ENCODE measurements around the gene LLGL2.

LLGL2 gene

DNA sequence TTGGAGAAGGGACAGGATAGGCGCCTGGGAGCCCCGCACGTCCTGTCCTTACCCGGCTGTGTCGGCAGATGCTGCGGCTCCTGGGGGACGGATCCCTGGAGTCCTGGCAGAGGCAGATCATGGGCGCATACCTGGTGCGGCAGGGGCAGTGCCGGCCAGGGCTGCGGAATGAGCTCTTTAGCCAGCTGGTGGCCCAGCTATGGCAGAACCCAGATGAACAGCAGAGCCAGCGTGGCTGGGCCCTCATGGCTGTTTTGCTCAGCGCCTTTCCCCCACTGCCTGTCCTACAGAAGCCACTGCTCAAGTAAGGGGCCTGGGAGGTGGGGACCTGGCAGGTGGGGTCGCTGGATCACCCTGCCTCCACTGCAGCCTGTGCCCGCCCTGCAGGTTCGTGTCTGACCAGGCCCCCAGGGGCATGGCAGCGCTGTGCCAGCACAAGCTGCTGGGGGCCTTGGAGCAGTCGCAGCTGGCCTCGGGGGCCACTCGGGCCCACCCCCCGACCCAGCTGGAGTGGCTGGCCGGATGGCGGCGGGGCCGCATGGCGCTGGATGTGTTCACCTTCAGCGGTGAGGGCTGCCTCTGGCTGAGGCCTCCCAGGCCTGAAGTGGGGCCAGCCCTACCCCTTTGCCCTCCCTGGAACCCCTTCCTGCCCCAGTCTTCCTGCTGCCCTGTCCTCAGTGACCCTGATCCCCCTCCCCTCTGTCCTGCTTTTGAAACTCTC lies 87.6 kb downstream of the LLGL2 start:
- no peak for DNase-seq (ENCODE audit: low read depth in 2 of 2)

DNA sequence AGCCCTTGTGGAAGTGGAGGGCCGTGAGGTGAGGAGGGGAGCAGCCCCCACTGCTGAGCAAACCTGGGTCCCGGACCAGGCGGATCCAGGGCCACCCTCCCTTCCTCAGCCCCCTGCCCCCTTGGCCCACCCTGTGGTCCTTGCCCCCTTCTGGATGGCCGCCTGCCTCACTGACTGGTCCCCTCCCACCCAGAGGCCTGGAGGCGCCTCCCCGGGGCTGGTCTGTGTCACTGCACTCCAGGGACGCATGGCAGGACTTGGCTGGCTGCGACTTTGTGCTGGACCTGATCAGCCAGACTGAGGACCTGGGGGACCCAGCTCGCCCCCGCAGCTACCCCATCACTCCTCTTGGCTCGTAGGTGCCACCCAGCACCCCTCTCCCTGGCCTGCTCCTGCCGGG lies 88.5 kb downstream of the LLGL2 start:
- no peak for DNase-seq (ENCODE audit: low read depth in 2 of 2)

DNA sequence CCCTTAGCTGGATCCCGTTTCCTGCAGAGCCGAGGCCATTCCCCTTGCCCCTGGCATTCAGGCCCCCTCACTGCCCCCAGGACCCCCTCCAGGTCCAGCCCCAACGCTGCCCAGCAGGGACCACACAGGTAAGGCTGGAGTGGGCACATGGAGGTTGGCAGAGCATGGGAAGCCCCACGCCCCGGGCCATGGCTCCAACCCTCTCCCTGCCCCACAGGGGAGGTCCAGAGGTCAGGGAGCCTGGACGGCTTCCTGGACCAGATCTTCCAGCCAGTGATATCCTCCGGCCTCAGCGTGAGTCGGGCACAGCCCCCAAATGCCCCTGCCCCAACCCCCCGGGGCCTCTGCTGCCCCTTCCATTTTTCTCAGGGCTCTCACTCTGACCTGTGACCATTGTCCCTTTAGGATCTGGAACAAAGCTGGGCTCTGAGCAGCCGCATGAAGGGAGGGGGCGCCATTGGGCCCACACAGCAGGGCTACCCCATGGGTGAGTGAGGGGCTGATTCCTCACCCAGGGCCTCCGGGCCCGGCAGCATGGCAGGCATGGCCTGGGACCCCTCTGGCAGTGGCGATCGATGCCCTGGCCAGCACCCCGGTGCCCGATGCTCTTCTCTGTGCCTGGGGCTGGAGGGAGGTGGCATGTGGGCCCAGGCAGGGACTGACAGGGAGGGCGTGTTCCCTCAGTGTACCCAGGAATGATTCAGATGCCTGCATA lies 89.2 kb downstream of the LLGL2 start:
- no peak for DNase-seq (ENCODE audit: low read depth in 2 of 2)

DNA sequence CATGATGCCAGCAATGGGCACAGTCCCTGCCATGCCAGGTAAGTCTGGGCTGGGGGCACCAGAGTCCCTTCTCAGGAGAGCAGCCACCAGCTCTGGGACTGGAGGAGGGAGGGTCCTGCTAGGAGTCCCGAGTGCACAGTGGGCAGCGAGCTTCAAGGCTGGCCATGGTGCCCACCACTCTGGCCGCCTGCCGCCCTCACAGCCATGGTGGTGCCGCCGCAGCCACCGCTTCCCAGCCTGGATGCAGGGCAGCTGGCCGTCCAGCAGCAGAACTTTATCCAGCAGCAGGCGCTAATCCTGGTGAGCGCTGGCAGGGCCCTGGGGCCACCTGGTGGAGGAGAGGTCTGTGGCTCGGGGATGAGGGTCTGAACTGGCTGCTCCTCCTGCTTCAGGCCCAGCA lies 89.8 kb downstream of the LLGL2 start:
- no peak for DNase-seq (ENCODE audit: low read depth in 2 of 2)

DNA sequence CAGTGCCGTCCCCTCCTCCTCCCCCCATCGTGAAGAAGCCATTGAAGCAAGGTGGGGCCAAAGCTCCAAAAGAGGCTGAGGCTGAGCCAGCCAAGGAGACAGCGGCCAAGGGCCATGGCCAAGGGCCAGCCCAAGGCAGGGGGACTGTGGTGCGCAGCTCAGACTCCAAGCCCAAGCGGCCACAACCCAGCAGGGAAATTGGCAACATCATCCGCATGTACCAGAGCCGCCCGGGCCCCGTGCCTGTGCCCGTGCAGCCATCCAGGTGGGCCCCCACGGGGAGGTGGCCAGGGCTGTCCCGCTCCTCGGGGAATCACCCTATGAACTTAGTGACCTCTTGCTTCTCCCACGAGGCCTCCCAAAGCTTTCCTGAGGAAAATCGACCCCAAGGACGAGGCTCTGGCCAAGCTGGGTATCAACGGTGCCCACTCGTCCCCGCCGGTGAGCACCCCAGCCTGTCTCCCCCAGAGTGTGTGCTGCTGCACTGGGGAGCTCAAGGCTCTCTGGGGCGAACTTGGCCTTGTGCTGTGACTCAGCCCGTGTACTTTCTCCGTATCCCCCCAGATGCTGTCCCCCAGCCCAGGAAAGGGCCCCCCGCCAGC lies 91.1 kb downstream of the LLGL2 start:
- no peak for DNase-seq (ENCODE audit: low read depth in 2 of 2)

DNA sequence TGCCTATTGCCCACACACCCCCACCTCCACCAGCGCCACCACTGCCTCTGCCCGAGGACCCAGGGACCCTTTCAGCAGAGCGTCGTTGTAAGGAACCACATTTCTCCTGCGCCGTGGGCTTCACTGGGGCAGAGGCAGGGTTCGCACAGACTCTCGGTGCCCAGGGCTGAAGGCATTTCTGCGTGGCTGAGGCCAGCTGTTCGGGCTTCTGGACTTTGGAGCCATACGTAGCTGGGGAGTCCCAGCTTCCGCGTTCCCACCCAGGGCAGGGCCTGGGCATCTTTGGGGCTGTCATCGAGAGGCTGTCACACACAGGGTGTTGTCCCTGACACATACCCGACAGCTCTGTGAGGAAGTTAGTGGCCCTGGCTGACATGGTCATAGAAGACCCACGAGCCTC lies 91.7 kb downstream of the LLGL2 start:
- DNase-seq (ENCODE audit: low read depth in 2 of 2), result no peak

DNA sequence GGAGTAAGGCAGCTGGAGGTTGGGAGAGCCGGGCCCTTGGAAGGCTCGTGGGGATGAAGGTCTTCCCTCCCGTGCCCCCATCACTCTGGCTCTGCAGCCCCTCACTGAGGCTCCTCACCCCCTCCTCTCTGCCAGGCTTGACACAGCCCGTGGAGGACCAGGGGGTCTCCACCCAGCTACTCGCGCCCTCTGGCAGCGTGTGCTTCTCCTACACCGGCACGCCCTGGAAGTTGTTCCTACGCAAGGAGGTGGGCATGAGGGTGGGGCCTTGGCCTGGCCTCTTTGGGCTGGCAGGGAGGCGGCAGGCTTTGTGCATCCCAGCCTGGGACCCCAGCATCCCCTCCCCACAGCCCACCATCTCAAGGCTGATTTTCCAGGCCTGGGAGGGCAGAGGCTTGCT lies 92.2 kb downstream of the LLGL2 start:
- DNase-seq (ENCODE audit: low read depth in 2 of 2), result no peak

DNA sequence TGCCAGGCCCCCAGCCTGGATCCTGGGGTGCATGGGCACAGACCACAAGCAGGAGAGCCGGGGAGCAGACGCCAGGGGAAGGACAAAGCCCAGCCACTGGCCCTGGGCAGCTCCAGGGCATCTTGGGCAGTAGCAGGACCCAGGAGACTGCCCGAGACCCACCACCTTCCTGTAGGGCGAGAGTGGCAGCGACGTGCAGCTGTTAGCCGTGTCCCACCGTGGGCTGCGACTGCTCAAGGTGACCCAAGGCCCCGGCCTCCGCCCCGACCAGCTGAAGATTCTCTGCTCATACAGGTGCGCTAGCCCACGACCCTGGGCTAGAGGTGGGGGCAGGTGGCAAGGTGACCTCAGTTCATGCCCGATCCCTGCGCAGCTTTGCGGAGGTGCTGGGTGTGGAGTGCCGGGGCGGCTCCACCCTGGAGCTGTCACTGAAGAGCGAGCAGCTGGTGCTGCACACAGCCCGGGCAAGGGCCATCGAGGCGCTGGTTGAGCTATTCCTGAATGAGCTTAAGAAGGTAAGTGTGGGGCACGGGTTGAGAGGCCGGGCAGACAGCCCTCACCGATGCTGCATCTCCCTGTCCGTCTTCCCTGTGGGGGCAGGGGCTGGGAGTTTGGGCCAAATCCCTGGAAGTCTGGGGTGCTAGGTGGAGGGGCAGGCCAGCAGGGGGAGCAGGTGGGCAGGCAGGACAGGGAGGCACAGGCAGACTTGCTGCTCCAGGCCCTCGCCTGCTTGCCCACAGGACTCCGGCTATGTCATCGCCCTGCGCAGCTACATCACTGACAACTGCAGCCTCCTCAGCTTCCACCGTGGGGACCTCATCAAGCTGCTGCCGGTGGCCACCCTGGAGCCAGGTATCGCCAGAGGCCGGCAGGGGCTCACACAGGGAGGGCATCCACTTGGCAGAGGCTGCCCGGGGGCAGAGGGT lies 94.3 kb downstream of the LLGL2 start:
- no peak for DNase-seq (ENCODE audit: low read depth in 2 of 2)

DNA sequence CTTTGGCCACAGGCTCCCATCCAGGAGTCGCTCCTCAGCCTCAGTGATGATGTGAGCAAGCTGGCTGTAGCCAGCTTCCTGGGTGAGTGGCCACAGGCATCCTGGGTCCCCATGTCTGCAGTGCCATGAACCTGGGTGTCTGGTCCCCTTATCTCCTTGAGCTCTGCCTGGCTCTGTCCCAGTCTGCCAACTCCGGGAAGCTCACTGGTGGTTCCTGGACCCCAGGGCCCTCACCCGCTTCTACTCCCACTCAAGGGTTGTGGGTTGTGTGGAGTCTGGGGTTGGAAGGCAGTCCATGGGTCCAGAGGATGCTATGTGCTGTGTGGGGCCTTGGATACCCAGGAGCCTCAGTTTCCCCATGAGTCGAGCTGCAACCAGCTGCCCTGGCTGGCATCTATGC lies 96.0 kb downstream of the LLGL2 start:
- no peak for DNase-seq (ENCODE audit: low read depth in 2 of 2)

DNA sequence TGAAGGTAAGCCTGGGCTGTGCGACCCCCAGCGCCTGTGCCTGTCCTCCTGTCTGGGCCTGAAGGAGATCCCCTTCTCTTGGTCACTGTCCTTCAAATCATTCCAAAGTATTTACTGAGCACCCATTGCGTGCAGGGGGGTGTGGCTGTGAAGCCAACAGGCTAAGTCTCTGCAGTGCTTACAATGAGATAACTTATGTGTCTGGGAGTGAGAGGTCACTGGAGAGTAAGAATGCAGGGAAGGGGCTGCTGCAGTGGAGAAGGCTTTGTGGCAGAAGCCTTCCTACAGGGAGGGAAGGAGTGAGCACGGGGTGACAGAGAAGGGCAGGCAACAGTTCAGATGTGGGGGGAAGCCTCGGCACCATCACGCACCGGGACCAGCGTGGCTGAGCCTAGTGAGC lies 96.6 kb downstream of the LLGL2 start:
- no peak for DNase-seq (ENCODE audit: low read depth in 2 of 2)

DNA sequence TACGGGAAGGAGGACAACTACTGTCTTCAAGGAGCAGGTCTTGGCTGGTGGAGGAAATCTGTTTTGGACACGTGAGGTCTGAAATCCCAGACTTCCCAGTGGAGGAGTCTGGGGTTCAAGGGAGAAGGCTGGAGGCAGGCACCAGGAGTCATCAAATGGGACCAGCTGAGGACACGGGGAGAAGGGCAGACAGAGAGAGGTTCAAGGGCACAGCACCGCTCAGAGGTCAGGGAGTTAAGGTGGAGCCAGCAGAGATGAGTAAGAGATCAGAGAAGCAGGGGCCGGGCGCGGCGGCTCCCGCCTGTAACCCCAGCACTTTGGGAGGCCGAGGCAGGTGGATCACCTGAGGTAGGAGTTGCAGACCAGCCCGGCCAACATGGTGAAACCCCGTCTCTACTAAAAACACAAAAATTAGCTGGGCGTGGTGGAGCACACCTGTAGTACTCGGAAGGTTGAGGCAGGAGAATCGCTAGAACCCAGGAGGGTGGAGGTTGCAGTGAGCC lies 97.3 kb downstream of the LLGL2 start:
- no peak for DNase-seq (ENCODE audit: low read depth in 2 of 2)

DNA sequence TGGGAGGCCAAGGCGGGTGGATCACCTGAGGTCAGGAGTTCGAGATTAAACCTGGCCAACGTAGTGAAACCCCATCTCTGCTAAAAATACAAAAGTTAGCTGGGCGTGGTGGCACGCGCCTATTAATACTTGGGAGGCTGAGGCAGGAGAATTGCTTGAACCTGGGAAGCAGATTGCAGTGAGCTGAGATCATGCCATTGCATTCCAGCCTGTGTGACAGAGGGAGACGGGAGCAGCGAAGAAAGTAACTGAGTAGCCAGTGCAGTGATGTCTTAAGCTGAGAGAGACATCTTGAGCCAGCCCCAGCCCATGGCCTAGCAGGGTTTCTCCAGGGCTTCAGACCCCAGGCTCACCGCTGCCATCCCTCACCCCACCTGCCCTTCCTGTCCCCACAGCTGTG lies 97.9 kb downstream of the LLGL2 start:
- DNase-seq (ENCODE audit: low read depth in 2 of 2), result no peak

DNA sequence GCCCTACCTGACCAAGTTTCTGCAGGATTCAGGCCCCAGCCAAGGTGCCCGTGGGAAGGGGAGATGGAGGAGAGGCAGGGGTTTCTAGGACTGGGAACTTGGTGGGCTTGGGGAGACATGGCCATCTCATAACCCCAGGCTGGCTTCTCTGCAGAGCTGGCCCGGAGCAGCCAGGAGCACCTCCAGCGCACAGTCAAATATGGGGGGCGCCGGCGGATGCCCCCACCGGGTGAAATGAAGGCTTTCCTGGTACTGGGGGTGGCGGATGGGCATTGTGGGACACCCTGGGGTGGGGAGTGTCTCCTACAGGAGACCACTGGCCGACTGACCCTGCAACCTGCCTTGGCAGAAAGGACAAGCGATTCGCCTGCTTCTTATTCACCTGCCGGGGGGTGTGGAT lies 98.5 kb downstream of the LLGL2 start:
- DNase-seq (ENCODE audit: low read depth in 2 of 2), result no peak

Data from stimulated activated CD8-positive, alpha-beta memory T cell treated with anti-CD3 and anti-CD28 coated beads, Interleukin-15, amount 100 ng/mL, for 4 hours (primary cell).